Stimulated activated CD4-positive, alpha-beta T cell treated with anti-CD3 and anti-CD28 coated beads, Interleukin-4, amount 100 ng/mL, for 48 hours (primary cell): ENCODE measurements around the gene CDH16.
A peak's percentile ranks its signal among the peaks of the same experiment; 100 is the strongest.
"Not testable (repeated sequence)": the region's sequence is repeated elsewhere in the genome, so short reads cannot be mapped to it uniquely, and the experiment has no call there.

Experiments used
- DNase-seq, 2 donors: peaks; one replicate each; pipeline ENCODE4 v3.0.0-alpha.2; 2020; ENCODE audit warnings: low read depth in 2 of 2

CDH16 gene

DNA sequence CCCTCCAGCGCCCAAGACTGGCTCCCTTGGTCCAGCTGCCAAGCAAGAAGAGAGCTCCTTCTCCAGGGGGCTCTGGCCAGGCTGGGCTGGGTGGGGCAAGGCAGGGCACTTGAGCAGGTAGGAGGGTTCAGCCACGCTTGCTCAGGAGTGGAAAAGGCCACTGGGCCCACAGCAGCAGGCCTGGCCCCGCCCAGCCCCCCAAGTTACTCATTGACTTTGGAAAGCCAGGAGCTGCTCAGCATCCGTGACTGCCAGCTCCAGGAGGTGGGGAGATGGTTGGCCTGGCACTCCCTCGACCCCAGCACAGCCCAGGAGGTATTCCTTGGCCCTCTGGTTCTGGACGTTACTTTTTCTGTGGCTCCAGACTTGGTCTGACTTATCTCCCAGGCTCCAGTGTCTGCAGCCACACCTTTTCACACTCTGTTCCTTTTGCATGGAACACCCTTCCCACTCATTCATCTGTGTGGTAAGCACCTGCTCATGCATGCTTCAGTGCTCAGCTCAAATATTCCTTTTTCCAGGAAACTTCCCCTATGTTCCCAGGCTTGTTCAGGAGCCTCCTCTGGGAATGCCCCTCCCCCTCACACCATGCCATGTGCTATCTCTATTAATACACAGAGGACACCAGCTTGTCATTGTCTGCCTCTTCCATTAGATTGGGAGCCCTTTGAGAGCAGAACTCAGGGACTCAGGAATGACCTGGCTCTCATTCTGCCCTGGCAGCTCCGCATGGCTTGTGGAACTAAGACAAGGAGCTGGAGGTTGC is at the start of gene CDH16:
Gene CDH16 (minus strand): TSS at position 83 of the 766 bp plus-strand sequence. CDS start 820 bp downstream, outside the sequence.
- DNase-seq = no peak

DNA sequence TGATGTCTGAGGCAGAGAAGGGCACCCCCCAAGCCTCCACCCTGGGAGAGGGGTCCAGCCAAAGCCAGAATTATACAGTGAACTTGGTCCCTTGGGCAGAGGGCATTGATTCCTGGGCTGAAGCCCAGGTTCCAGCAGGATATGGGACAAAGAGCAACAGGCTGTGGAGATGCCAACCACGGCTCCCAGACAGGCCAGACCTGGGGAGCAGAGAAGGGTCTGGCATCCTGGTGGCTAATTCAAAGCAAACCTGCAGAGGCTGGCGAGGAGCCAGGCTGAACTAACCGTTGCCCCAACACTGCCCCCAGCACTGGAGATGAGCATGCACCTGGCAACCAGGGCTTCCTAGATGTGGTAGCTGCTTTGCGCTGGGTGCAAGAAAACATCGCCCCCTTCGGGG is 45.4 kb upstream of the CDH16 start:
- DNase-seq = no peak

DNA sequence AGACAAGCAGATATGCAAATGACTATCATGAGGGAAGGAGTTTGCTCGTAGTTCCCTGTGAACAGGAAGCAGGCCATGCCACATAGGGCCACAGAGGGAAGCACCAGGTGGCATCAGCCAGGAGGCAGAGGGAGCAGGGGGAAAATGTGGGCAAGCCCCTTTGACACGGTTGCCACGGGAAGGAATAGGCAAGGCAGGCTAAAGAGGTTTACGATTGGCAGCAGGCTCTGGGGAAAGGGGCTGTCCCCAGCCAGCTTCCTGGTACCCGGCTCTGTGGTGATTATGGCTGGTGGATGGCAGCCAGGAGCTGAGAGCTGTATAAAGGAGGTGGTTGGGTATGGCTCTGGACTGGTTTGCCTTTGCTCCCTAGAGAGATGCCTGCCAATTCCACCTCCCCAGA is 43.2 kb upstream of the CDH16 start:
- no peak for DNase-seq

DNA sequence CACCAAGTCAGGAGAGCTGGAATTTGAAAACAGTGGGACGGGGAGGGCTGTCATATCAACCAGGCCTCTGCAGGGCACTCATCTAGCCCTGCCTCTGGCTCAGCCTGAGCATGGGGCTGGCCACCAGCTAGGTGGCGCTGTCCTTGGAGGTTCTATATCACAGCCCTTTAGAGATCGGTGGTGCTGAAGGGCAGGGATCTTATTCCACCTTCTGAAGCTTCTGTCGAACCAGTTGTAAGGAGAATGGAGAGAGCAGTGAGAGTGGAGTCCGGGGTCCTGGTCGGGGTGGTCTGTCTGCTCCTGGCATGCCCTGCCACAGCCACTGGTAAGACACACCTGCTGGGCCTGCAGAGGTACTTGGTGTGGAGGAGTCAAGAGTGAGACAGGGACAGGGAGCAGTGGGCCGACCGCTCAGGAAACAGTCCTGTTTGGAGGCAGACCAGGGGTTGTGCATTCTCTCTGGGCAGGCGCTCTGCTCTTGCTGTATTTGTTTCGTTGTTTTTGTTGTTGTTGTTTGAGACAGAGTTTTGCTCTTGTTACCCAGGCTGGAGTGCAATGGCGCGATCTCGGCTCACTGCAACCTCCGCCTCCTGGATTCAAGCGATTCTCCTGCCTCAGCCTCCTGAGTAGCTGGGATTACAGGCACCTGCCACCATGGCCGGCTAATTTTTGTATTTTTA is 42.5 kb upstream of the CDH16 start, which contains the start of gene CES3:
Gene CES3 (plus strand): TSS at position 202 of the 680 bp plus-strand sequence. CDS start 42 bp downstream, at position 244.
- peak; percentile 62 to 66 for DNase-seq

- no peak for DNase-seq
These were observed 41.6 kb upstream of the CDH16 start for GRCh38 chr16:66960270-66960669.

DNA sequence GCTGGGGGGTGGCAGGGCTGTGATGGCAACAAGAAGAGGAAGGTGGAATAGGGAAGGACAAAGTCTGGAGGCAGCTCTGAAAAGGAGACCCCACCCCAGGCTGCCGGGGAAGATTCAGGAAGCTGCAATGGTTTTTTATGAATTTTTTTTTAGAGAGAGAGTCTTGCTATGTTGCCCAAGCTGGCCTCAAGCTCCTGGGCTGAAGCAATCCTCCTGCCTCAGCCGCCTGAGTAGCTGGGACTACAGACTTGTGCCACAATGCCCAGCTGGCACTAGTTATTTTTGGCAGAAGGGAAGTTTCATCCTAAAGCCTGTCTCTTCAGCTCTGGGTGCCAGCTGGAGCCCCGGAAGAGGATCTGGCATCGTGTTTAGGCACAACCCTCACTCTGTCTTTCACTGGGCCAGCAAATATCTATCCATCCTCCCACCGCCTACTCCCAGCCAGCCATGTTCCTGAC is 41.0 kb upstream of the CDH16 start:
- DNase-seq = no peak

DNA sequence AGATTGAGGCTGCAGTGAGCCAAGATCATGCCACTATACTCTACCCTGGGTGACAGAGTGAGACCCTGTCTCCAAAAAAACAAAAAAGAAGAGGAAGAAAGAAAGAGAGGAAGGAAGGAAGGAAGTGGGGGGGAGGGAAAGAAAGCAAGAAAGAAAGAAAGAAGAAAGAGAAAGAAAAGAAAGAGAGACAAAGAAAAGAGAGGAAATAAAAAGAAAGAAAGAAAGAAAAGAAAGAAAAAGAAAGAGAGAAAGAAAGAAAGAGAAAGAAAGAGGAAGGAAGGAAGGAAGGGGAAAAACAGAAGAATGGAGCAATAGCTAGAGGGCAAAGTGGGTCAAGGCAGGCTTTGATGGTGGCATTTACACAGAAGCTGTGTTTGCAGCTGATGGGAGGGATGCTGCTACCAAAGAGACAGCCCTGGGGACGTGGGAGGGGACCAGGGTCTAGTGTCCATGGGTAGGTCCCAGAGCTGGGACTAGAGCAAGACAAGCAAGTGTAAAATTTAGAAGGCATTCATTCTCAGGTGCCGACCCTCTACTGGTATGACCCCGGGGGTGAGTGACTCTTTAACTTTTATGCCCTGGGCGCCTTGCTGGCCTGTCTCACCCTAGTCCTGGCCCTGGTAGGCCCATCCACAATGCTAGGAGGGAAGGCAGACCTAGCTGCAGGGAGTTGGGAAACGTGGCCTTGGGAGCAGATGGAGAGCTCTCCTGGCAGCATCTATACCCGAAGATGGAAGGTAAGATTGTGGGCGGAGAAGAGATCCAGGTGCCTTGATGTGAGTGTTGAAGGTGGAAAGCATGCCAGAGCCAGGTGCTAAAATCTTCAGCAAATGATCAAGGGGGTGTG is 40.4 kb upstream of the CDH16 start:
- DNase-seq = no peak

DNA sequence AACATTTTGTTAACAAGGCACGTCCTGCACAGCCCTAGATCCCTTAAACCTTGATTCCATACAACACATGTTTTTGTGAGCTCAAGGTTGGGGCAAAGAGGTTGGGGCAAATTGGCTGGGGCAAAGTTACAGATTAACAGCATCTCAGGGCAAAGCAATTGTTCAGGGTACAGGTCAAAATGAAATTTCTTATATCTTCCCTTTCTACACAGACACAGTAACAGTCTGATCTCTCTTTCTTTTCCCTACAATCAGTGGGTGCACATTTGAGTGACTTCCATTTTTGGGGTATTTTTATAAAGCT is 37.4 kb upstream of the CDH16 start:
- DNase-seq = not testable (repeated sequence)

GRCh38 chr16:66955363-66956153 is 36.9 kb upstream of the CDH16 start:
- DNase-seq = not testable (repeated sequence)

DNA sequence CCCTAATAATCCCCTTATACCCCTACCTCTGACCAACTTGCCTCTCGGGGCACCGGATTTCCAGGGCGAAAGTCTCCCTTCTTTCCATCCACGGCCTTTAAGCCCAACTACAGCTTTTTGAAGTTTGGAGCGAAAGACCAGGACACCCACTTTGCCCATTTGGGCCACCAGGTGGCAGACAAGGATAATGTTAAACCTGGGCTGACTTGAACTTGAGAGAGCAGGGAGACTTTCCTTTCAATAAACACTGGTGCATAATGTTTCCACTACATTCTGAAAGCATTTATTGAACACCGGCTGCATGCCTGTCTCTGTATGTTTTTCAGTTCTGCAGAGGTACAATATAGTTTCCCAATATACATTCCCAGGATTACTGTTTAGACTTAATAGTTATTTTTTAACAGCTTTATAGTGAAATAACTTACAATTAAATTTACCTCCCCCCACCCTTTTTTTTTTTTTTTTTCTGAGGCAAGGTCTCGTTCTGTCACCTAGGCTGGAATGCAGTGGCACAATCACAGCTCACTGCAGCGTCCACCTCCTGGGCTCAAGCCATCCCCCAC is 35.5 kb upstream of the CDH16 start:
- DNase-seq = peak; percentile 66 to 75

- no peak for DNase-seq
These were observed 34.9 kb upstream of the CDH16 start for GRCh38 chr16:66953462-66954096.

GRCh38 chr16:66952430-66953110 is 33.9 kb upstream of the CDH16 start:
- no peak for DNase-seq

GRCh38 chr16:66950971-66951790 is 32.5 kb upstream of the CDH16 start:
- DNase-seq = no peak

- DNase-seq = no peak
These were observed 31.8 kb upstream of the CDH16 start for GRCh38 chr16:66950437-66950836.

- DNase-seq = no peak
These were observed 30.8 kb upstream of the CDH16 start for GRCh38 chr16:66949472-66949871.

DNA sequence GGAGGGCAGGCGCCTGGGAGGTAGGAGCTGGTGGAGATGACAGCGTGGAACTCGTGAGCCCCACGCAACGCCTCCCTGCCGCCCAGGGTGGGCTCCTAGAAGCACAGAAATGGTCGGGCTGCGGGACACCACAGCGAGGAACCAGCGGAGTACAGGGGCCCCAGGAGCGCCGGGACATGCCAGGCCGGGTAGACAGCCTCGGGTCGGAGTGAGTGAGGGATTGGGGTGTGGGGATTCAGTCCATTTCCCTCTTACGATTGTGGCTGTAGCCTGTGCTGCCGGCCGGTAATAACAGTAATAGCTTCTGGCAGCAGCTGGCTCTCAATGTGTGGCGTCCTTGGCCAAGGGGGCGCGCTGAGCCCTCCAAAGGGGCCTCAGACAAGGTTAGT is 30.1 kb upstream of the CDH16 start:
- no peak for DNase-seq

DNA sequence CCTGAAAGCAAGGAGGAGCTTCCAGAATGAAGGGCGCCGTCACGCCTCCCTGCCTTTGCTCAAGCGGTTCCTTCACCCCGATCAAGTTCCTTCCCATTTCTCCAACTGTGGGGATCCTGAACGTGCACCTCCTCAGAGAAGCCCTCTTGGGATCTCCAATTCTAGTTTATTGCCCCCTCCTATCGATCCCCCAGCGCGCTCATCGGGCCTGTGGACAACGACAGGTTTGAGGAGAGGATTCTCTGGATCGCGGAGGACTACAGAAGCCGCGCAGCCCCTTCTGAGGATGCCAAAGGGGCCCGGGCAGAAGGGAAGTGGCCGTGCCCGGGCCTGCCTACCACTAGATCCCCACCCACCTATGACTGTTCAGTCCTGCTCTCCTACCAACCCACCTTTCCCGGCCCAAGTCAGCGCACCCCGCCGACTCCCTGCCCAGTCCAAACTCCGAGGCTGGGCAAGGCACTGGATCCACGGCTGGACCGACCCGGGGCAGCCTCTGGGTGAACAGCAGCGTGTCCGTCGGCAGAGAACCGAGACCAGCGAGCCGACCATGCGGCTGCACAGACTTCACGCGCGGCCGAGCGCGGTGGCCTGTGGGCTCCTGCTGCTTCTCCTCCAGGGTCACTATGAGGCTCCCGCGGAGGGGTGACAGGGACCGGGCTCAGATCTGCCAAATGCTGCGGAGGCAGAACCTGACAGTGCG is 29.6 kb upstream of the CDH16 start:
- no peak for DNase-seq

- peak; percentile 76 to 84 for DNase-seq
These were observed 28.8 kb upstream of the CDH16 start for GRCh38 chr16:66947302-66948065.
